HG03139 (cell line): ENCODE results near the gene SLC39A3.

Source experiments
- ATAC-seq: cut with Tn5 transposase; IDR thresholded peaks from one replicate; pipeline ENCODE4 v1.9.1; 2021; ENCODE audit not compliant: unreplicated experiment

The SLC39A3 gene

DNA sequence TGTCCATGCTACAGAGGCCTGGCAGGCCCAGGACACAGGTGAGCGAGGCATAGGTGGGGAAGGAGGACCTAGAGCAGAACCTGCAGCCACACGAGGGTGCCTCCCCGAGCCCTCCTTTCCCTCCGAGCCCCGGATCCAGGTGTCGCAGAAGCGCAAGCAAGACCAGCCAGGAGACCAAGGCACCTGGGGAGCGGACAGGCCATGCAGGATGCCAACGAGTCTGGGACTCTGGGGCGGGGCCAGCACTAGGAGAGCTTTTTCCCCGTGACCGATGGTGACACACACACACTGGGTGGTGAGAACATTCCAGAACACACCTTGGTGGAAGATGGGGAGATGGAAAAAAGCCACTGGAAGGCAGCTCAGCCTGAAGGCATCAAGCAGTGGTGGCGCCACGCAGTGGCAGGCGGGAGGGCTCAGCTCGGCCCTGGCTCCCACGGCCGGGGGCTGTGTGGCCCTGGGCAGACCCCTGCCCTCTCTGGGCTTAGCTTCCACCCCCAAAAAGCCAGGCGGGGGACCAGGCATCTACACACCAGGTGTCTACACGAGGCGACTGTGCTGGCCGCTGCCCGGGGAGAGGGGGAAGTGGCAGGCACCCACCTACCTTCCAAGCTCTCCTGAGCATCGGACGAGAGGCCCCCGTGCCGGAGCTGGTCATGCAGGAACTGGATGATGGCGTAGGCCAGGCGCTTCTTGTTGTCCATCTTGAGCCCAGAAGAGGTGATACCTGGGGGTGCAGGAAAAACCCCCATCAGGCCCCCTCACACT, 28.7 kb upstream of the SLC39A3 start:
- no peak for ATAC-seq

DNA sequence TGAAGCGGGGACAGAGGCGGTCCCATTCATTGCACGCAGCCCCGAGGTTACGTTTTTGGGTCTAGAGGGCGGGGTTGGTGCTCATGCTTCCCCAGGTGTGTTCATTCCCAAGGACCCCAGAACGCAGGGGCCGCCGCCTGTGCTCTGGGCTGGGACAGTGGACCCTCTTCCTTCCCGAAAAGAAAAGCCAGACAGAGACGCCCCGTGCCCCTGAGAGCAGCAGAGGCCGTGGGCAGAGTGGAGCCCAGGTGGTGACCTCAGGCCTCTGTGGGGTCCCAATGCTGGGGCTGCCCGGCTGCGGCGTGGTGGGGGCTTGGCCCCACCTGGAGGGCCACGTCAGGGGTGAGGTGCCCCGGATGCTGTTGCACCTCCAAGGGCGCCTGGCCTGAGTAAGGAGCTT, 27.9 kb upstream of the SLC39A3 start:
- ATAC-seq: no peak

DNA sequence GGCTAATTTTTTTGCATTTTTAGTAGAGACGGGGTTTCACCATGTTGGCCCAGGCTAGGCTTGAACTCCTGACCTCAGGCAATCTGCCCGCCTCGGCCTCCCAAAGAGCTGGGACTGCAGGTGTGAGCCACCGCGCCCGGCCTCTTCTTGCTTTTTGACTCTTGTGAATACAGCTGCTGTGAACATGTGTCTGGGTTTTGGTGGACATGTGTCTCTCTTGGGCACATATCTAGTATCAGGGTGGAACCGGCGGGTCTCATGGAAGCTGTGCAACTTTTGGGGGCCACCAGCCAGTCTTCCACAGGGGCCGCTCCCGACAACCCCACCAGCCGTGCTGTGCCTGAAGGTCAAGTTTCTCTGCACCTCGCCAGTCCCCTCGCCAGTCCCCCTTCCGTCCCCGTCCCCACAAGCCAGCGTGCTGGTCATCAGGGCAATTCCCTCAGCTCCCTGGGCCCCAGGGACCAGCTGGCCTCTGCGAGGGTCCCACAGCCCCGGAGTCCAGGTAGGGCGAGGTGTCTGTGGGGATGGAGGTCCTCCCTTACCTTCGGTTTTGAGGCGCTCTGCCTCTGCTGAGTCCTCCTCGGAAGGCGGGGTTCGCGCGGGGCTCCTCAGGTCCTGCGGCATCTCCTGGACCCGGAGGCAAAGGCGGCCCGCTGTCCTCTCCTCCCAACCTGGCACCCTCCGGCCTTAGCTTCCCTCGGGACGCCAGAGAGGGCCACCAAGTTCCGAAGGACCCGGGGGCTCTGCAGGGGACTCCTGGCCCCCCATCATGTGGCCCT, 27.0 kb upstream of the SLC39A3 start:
- no peak for ATAC-seq

DNA sequence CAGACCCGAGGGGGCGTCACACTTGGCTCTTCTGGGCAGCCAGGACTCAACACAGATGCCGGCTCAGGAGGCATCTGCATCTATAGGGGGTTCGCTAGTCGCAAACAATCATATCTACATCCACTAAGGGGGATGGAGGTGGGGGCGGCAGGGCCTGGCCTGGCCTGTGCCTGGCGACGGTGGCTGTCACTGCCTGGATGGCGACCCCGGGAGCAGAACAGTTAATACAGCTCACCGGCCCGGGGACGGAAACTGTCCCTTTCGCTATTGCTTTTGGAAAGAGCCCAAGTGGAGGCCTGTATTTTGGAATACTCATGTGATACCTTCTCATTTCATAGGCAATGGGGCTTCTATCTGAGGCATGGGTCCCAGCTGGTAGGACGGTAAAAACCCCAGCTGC, 25.6 kb upstream of the SLC39A3 start:
- ATAC-seq: no peak

DNA sequence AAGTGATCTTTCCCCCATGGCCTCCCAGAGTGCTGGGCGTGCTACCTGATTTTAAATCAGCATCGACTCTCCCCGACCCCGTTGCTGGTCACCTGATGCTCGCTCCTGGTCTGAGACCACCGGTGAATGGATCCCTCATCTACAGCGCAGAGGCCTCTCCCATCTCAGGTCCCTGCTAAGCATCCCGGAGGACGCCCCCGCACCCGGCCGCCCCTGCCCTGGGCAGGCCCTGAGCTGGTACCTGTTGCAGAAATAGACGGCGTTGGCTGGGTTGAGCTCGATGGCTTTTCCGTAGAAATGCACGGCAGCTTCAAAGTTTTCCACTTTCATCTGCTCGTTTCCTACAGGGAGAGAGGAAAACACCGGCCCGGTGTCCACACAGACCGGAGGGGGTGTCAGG, 25.1 kb upstream of the SLC39A3 start:
- ATAC-seq: no peak

DNA sequence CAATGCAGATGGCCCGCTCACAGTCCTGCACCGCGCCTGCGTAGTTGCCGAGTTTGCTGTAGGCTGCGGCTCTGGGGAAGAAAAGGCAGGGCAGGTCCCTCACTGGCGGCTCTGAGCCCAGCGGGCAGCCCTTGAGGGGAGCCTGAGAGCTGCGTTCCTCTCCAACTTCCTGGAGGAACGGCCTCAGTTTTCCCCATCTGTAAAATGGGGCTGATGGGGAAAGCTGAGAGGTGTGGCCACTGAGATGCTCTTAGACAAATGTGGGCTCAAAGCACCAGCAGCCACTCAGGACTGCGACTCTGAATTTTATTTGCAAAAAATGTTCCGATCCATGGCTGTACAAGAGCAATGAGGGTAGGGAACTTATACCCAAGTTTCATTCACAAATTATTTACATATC, 23.9 kb upstream of the SLC39A3 start:
- ATAC-seq: no peak

DNA sequence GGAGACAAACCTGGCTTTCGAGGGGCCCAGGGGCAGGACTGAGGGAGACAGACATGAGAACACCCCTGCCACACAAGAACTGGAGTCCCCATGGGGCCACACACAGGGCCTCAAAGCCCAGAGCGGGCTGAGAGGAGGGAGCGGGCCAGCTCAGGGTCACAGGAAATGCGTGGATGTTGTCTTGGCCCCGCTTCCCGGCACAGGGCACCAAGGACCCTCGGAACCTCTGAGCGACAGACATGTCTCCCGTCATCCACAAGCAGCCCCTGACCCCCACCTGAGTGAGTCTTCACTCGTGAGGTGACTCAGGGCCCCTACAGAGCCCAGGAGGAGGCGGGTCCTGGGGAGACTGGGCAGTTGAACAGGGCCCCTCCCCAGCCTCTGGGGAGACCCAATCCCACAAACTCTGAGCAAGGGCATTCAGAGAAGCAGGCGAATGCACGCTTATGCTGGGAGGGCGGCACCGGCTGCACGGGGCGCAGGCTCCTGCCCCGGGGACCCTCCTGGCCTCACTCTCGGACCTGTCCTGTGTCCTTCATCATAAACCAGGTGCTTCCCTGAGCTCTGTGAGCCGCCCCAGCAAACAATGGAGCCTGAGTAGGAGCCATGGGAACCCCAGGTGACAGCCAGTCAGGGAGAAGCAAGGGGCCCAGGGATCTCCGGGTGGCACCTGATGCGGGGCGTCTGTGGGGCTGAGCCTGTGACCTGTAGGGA, 23.1 kb upstream of the SLC39A3 start:
- no peak for ATAC-seq

DNA sequence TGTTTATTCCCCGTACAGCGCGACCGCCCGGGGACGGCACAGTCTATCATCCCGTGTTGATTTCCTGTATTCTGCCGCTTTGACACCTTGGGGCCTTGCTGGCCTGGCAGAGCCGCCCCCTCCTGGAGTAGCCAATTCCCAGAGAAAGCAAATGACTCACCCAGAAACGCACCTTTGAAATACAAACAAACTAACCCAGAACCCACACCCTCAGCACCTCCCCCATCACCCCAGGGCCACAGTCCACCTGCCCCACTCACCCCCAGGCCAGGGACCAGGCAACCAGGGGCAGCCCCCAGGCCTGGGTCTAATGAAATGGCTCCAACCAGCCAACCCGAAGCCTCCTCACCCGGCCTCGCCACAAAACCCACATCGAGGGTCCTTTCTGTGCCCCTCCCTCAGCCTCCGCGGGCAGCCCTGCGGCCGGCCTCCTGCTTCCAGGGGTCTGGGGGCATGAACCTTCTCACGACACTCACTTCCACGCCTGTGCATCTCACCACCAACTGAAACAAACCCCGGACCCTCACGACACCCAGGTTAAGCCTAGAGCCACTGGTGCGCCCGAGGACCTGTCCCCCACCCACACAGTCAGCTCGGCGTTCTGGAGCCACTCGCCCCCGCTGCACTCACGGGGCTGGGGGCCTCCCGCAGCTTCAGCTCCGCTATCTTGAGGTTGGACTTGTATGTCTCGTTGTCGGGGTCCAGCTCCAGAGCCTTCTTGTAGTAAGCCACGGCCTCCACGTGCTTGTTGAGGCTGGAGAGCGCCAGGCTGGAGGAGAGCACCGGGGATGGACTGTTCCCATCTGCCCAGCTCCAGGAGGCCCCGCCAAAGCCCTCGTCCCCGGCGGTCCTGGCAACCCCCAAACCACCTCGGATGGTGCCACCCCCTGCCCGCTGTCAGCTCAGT, 22.3 kb upstream of the SLC39A3 start:
- ATAC-seq: no peak

DNA sequence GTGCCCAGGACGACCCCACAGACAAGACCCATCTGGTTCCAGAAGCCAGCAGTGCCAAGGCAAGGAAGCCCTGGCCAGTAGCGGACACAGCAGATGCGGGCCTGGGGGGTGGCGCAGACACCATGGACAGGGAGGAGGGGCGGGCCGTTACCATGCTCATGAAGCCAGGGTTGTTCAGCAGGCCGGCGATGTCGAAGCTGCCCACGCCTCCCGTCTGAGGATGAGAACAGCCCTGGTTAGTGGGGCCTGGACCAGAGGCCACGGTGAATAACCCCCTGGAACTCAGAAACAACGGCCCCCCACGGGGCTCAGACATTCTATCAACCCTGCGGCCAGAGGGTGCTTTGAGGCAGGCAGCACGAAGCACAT, 21.5 kb upstream of the SLC39A3 start:
- ATAC-seq: no peak

DNA sequence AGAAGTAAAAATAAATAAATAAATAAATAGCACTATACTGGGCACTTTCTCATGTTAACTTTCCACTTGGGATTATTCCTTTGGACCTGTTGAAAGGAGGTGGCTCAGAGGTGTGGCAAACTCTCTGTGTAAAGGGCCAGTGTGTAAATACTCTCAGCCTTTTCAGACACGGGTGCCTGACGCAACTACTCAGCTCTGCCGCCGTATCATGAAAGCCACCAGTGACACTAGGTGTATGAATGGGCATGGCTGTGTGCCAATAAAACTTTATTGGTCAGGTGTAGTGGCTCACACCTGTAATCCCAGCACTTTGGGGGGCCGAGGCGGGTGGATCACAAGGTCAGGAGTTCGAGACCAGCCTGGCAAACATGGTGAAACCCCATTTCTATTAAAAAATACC, 20.1 kb upstream of the SLC39A3 start:
- no peak for ATAC-seq

DNA sequence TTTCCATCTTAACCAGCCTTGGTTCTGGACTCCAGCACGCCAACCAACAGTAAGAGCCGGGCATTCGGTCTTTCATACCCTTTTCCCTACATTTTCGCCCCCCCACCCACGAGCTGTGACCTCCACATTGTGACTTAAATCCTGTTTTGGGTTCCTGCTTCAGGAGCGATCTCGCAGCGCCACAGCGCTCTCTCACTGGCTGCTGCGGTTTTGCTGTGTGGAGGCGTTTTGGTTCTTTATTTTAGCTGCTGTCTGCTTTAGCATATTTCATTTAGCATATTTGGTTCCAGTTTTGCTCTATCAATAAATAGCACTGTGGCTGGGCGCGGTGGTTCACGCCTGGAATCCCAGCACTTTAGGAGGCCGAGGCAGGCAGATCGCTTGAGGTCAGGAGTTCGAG, 19.5 kb upstream of the SLC39A3 start:
- no peak for ATAC-seq

DNA sequence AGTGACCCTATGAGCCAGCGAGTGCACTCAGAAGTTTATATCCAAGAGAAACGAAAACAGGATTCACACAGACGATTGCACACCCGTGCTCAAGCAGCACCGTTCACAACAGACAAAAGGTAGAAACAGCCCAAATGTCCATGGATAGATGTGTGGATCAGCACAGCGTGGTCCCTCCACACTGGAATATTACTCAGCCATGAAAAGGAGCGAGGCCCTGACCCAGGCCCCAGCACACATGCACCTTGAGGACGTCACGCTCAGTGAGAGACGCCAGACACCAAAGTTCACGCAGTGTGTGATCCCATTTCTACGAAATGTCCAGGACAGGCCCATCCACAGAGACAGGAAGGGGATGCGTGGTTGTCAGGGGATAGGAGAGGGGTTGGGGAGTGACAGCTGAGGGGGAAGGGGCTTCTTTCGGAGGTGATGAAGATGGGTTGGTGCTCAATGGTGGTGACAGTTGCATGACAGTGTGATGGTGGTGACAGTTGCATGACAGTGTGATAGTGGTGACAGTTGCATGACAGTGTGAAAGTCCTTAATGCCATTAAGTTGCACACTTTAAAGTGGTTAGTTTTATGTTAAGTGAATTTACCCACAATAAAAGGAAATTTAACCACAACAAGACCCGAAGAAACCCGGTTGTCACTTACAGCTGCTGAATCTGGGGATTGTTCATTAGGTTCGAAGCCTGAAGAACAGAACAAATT, 18.9 kb upstream of the SLC39A3 start:
- ATAC-seq: no peak

DNA sequence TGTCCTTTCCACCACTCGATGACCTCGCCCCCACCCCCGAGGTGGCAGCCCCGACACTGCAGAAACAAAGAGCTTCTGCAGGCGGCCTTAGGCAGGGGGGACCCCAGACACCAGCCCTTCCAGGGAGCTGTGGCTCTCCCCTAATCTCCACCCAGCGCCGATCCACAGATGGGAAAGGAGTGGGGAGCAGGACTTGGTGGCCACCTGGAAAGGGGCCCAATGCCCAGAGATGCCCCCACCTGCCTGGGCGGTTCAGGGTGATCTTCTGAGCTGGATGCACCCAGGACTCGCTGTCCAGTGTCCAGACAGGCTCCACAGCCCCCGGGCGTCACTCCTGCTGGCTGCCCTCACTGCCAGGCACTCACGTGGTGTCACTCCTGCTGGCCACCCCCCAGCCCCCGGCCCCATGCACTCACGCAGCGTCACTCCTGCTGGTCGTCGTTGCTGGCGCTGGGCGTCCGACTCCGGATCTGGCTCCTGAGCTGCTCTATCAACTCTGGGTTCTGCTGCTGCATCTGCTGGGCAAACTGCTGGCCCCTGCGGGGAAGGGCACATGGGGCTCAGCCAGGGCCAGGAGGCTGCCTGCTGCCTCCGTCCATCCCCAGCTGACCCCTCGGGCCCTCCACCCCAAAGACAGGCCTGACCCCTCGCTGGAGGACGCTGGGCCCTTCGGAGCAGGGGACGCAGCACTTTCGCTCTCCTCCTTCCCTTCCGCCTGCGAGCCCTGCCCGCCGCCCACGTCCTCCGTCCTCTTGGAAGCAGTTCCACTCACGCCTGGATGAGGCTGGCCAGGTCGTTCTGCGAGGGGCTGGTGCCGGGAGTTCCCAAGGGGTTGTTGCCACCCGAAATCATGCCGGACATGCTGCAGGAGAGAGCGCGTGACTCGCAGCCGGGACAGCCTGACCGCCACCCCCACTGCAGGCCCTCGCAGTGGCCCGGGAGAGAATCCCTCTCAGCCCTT, 17.4 kb upstream of the SLC39A3 start:
- no peak for ATAC-seq

DNA sequence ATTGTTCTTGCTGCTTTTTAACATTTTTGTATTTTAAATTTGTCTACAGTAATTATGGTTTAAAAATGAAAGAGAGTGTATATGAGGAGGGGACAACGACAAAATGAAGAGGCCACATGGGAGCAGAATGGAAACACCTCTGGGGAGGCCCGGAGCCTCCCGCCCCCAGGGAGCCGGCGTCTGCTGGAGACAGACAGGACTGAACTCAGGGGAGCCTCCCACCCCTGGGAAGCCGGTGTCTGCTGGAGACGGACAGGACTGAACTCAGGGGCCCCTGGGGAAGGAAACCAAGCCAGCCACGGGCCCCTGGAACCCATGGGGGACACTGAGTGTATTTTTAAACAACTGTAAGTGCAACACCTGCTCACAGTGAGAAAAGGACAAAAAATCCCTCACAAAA, 16.7 kb upstream of the SLC39A3 start:
- ATAC-seq: no peak

DNA sequence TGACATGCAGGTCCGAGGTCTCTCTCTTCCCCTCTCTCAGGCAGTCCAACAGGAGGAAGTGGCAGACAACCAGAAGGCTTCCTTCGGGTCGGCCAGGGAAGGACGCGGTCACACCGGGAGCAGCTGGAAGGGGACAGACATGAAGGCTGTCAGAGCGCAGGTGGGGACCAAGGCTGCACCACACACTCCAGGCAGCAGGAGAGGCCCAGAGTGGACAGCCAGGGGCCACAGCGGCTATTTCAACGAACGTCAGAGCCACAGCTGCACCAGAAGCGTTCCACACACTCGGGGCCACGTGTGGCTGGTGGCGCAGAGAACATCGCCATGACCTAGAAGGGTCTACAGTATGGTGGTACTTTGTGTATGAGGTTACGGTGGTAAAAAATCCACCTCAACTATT, 16.0 kb upstream of the SLC39A3 start:
- no peak for ATAC-seq

DNA sequence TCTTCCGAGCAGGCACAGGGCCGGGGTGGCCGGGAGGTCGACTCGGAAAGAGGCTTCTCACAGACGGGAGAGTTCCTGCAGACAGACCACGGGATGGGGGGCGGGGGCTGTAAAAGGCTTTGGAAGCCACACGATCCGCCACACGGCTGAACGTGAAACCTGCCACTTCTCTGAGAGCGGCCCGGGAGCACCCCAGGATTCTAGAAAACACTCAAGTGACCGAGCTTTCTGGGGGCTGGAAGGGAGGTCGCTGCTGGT, 15.6 kb upstream of the SLC39A3 start:
- ATAC-seq: no peak

DNA sequence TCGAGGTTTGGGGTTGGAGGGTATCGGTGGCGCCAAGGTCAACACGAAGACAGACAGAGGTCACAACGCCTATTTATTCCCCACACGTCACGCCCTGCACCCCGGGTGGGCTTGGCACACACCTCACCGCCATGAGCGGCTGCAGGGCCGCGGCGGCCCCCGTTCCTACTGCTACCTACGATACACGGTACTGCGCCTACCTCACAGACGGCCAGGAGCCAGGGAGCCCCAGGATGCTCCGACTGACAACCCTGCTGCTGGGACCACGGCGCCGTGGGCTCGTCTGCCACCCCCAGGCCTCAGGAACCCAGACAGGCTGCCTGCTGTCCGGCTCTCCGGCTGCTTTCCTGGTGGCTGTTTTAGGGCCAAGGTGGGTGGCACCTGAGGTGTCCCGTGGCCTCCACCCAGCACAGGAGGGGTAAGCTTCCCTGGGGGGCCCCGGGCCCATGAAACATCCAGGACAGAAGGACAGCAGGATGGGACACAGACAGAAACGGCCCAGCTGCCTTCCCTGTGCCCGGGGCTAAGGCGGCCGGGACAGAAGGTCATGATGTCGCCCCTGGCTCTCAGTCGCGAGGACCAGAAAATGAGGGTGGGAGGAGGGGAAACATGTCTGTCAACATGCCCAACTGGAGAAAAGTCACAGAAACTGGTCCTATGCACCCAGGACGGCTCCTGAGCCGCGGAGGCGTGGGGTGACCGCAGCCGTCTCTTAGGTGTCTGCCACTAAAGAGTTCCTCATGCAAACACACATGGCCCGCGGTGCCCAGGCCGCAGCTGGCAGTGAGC, 15.0 kb upstream of the SLC39A3 start:
- no peak for ATAC-seq

DNA sequence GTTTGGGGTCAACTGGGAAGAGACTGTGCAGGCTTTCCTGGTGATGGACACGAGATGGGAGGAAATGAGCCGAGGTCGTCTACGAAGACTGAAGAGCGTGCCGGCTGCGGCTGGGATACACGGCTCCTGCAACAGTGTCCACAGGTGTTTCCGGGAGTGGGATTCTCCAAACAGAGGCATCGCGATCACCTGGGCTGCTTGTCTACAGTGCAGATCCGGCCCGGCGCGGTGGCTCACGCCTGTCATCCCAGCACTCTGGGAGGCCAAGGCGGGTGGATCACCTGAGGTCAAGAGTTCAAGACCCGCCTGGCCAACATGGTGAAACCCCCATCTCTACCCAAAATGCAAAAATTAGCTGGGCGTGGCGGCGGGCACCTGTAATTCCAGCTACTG, 11.6 kb upstream of the SLC39A3 start:
- no peak for ATAC-seq
